Mammary epithelial cell (primary cell): ENCODE measurements around the gene SHMT1.

Experiments
- CTCF ChIP-seq, 2 donors: IDR thresholded peaks in 1 of 2; conservative IDR thresholded peaks in 1 of 2; 2 replicates each; pipeline ENCODE4 v1.5.1; 2011 to 2012; ENCODE audit warnings: inconsistent platforms in 2 of 2, low read length in 2 of 2, mild to moderate bottlenecking in 2 of 2, control low read depth in 1 of 2, low read depth in 1 of 2; ENCODE audit not compliant: insufficient read depth in 1 of 2; ENCODE audit errors: extremely low read depth in 1 of 2
- EZH2 ChIP-seq: IDR thresholded peaks from 2 replicates; pipeline ENCODE4 v1.6.1; 2012; ENCODE audit warnings: low read length, inconsistent platforms, borderline replicate concordance

DNA sequence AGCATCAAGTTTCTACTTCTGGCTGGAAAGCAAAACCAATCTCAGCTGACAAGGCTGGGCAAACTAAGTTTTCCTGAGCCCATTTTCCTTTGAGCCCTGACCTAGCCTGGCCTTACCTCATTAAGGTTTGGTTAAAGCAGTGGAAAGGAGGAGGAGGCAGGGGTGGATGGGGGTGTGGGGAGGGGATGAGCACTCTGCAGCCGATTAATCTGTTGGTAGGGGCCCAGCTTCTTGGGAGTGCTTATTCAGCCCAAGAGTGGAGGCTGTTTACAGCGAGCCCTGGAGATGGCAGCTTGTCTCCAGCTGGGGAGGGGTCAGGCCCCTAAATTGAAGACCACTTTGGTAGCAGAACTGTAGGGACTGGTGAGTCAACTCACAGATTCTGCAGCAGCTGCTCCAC lies 36.3 kb downstream of the SHMT1 start:
- TF ChIP-seq CTCF (conservative IDR thresholded peaks at IDR 0.05 in 1 of 2, IDR thresholded peaks at IDR 0.05 in 1 of 2; ENCODE audit: extremely low read depth in 1 of 2, insufficient read depth in 1 of 2, low read depth in 1 of 2, low read length in 2 of 2) (no peak), EZH2 (no peak)
